NCI-H748 (cell line): ENCODE data around the gene DNAH14.
A peak's percentile ranks its signal among the peaks of the same experiment; 100 is the strongest.

Experiments
- DNase-seq: peaks from one replicate; lab custom pipeline; 2025; ENCODE audit not compliant: unreplicated experiment; lab: John Stamatoyannopoulos, UW

Gene DNAH14

DNA sequence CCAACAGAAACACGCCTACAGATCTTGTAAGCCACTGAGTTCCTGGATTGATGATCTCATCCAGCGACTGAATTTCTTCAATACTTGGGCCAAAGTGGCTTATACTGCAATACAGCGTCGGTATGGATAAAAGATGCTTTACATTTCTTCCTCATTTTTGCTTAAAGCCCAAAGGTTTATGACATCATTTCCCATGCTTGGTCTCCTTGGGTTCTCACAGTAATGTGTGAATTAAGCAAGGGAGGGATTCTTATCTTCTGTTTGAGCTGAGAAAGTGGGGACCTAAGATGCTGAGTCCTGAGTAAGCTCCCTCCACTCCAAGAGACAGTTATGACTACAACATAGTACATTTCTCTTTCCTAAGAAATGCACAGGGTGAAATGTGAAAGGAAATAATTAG is 458.9 kb downstream of the DNAH14 start:
- DNase-seq: no peak

DNA sequence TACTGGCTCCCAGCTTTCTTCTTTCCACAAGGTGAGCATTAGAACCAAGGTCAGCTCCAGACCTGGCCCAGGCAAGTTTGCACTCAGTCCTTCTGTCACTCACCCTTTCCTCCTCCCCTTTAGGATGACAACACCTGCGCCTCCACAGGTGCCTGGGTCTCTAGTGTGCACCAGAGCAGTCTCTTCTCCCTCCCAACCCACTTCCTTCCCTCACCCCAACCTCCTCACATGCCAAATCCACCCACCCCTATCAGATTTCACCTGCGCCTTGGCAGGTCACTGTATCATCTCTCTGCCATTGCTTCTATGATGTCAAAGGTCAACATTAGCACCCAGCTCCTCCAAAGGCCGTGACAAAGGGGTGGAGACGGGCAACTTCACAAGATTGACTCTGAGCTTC is 460.4 kb downstream of the DNAH14 start:
- DNase-seq: no peak

DNA sequence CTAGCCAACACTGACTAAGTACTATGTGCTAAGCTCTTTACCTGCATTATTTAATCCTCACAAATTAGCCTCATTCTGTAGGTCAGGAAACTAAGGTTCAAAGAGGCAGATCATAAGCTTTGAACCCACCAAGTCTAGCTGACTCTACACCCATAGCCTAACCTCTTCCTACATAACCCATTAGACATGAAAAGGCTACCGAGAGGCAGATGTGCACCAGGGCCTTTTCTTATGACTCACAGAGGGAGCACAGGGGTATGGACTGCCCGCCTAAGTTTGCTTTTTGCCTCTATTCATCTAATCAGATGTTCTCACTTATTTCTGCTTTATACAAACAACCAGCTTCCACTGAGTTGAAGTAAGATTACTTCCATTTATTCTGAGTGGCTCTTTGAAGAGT is 466.9 kb downstream of the DNAH14 start:
- DNase-seq: no peak

DNA sequence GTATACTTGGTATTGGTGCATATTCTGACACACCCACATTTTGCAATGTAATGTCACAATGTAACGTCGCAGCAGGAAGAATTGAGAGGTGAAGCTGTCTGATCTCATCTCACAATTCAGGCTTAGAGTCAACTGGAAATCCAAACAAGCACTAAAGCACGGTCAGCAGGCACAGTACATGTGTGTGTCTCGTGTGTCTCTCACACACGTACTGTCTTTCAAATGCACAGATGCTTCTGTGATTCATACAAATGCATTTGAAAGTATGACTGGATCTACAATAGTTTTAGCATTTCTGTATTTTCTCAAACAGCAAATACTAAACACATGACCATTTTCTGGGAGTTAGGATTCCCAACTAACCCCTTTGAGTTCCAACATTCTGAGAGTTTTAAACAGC is 471.5 kb downstream of the DNAH14 start:
- no peak for DNase-seq

DNA sequence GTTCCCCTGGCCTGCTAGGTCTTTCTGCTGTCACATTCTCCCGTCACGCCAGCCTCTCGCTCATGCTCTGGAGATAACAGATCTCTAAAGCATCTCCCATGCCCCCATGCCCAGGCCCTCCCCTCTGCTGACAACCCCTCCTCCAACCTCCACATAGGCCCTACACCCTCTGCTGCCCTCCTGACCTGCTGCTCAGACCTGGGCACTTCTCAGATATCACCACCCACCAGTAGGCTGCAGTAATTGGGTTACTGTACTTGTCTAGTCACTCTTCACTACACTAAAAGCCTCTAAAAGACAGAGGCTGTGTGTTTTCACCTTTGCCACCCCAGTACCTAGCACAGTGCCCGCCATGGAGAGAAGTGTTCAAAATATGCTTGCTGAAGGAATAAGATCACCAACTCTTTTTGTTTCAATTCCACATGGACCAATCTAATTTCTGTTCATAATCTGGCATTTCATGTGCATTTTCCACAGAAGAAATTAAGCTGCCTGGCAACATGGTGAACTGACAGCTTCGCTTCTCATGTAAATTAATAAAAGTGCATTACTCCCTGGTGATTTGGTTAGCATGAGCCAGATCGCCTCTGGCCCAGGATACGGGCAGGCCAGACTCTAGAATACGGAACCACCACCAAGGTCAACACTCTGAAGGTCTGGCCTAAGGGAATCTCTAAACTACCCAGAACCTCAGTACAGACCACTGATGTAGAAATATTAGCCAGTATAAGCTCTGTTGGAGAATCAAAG is 477.7 kb downstream of the DNAH14 start:
- no peak for DNase-seq

DNA sequence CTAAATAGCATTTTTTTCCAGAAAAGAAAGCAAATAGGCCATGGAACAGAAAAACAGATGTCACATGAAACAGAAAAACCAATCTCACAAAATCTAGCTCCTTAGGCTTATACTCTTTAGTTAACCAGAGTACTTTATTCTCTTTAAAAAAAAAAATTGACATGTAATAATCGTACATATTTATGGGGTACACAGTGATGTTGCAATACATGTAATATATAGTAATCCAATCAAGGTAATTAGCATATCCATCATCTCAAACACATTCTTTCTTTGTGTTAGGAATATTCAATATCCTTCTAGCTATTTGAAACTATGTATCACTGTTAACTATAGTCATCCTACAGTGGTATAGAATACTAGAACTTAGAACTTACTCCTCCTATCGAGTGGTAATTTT is 478.3 kb downstream of the DNAH14 start:
- no peak for DNase-seq

DNA sequence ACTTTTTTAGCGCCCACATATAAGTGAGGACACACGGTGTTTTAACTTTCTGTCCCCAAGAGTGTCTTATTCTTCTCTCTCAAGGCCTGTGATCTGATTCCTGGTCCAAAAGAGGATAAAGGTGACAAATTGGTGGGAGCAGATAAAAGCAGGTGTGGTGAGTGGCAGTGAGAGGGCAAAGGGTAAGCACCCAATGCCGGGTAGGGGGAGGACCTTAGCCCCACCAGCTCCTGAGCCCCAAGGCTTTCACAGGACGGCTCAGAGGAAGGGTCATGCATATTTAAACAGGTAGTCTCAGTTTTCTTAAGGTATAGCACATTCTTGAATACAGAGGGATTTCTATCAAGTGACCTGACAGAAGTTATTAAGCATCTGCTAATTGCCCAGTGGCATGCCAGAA is 478.8 kb downstream of the DNAH14 start:
- no peak for DNase-seq

DNA sequence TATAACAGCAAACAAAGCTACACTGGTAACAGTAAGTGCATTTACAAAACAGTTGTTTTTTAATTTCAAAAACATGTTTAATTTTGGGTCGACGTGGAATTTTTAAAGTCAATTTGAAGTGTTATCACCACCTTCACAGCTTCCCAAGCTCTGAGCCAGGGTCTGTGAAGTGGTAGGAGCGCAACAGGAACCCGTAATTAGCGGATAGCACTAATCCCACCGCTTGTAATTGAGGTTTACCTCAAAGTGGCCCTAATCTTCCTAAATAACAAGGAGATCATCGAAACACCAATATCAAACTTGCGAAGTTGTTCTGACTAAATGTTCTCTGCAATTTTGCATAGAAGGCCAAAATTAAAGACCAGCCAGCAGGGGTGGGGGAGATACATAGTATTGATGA is 479.6 kb downstream of the DNAH14 start:
- DNase-seq: no peak

DNA sequence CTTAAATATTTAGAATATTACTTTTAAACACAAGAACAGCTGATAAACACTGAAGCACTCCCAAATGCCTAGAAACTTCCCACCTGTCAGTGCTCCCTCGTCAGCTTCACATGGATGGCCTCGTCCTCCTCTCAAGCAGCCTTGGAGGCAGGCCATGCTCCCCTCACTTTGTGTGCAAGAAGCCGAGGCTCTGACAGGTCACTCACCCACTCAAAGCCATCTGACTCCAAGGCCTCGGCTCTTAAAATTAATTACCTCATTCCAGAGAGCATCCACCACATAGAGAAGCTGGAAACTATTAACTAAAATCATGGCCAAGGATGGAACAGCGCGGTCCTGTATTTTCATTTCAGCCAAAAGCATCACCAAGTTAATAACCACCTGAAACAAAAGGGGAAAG is 480.6 kb downstream of the DNAH14 start:
- DNase-seq: no peak

DNA sequence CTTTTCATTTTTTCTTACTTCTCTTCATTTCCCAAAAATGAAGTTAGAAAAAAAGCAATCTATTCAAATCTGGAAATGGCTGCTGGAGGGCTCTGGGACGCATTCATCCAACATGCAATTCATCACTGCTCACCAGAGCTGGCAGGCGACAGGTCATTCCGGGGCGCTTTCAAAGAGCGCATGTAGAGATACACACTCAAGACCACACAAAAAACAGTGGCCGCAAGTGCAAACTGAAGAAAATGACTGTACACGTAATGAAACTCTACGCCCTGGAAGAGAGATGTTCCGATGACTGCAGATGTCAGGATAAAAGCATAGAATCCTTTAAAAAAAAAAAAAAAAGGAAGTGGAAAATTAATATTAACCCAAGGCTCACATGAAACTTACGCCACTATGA is 482.8 kb downstream of the DNAH14 start:
- DNase-seq: no peak

DNA sequence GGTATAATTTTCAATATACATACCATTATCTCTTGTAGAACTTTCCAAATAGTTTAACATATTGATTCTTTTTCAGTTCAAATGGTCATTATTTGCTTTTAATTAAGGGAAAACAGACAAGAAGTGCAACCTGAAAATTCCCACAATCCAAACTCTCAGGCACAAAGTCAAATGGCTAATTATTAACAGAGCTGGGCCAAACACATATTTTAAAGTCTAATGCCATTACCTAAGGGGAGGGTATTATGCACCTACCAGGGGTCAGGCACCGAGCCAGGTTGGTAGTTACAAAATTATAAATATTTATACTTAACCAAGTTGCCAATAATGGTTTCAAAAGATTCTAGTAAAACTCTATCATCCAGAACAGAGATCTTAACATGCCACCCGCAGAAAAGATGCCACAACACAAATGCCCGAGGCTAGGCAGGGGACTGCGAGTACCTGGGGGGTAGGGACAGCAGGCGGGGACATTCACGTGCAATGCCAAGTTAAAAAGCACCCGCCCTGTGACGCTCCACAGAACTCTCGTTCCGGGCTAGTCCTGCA is 483.4 kb downstream of the DNAH14 start:
- DNase-seq: no peak

DNA sequence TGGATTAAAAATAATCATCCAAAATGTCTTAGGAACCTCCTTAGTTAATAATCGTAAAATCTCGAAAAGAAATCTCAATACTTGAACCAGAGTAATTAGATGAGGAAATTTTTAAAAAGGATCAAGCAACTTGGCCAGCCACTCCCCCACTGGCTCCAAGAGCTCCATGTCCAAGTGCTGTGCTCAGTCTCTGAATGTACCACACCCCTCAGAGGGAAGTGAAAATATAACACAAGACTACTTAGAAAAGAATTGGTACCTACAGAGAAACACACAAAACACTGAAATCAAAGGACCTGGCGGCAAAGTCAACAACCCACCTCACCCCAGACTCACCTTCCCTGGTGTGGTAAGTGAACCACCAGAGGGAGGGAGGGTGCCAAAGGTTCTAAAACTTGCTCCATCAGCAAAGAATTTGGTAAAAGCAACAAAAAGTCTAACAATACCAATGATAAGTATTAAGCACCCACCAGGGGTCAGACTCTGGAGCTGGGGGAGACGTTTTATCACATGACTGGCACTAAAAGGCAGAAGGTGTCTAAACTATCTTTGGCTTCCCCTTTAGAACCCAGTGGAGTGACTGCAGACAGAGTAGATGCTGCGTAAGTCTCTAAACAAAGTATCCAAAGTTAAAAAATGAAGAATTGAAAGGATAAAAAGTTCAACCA is 484.4 kb downstream of the DNAH14 start:
- no peak for DNase-seq

DNA sequence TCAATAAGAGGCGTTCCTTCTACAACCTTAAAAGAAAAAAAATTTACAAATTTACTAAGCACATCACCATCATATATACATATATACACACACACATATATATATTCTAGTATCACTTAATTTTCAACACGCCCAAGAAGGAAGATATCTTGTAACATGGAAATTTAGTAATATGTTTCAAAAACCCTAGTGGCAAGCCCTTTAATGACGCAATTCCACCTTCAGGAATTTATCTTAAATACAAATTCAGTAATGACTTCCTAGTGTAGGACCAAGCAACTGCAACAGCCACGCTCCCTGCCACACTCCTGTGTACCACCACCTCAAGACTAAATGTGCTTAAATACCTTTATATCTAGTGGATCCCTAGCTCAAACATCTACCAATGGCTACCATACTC is 485.8 kb downstream of the DNAH14 start:
- no peak for DNase-seq

DNA sequence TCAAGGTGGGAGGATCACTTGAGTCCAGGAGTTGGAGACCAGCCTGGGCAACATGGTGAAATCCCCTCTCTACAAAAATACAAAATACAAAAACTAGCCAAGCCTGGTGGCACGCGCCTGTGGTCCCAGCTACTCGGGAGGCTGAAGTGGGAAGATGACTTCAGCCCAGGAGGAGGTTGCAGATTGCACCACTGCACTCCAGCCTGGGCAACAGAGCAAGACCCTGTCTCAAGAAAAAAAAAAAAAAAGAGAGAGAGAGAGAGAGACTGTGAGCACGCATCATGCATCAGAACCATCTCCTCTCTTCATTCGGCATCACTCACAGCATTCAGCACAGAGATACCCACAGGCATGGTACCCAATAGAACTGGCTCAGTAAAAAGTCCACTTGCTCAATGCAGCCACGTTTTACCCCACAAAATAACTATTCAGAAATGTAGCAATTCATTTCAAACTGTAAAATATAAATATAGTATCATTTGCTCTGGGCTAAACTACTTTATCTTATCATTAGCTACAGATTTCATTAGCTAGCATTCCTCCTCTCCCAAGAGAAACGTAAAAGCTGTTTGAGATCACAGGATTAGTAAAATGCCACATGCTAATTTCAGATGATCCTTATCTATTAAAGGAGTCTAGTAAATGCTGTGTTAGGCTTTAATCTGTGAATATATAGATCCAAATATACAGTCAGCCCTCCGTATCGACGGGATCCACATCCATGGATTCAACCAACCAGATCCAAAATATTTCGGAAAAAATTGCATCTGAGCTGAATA is 486.7 kb downstream of the DNAH14 start:
- DNase-seq: no peak

DNA sequence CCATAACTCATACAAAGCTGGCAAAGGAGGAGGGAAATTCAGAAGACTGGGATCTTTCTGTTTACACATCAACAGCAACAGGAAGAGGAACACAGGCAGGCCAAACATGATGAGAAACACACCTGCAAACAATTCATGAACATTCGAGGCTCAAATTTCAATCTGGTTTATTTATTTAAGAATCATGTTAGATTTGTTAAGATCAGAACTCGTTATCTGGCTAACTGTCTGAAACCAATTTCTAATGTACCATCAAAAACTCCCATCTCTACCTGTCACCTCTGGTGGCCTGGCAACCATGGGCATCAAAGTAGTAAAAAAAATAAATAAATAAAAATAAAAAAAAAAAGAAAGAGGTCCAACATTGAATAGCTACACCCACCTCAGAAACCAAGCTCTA is 488.6 kb downstream of the DNAH14 start:
- peak; percentile 34 for DNase-seq

DNA sequence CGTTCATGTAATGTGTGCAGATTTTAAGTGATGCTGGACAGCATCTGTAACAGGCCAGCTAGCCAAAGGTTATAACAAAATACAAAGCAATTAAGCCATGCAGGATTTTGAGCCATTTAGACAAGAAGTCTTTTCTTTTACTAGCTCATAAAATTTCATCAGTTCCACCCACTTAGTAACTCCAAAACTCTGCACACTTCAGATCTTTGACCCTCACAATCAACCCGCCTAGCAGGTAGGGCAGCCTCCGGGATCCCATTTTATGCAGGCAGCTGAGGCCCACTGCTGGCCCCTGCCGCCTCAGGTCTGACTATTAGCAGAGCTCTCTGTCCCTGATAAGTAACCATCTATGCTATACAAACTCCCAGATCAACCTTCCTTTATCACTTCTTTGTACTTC is 489.1 kb downstream of the DNAH14 start:
- no peak for DNase-seq

DNA sequence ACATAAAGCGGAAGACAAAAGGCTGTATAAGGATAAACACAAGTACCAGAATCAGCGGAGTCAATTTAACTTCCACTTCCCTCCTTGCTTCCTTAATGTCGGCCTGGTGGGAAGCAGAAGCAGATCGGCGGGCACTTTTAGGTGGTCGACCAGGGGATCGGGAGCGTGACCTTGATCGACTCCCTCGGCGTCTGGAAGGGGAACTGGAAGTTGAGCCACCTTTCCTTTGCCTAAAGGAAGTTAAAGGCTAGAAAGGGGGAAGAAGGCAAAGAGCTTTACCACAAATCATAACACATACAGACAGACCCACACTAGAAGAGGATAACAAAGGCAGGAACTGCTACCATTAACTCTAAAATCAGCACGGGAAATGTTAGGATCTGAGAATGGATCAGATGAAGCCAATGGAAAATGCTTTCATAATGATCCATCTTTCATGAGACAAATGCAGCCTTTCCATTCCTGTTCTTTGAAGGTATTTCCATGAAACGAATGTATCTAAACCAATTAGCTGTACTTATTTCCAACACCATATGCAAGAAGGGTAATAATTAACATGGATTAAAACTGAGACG is 492.6 kb downstream of the DNAH14 start:
- no peak for DNase-seq

DNA sequence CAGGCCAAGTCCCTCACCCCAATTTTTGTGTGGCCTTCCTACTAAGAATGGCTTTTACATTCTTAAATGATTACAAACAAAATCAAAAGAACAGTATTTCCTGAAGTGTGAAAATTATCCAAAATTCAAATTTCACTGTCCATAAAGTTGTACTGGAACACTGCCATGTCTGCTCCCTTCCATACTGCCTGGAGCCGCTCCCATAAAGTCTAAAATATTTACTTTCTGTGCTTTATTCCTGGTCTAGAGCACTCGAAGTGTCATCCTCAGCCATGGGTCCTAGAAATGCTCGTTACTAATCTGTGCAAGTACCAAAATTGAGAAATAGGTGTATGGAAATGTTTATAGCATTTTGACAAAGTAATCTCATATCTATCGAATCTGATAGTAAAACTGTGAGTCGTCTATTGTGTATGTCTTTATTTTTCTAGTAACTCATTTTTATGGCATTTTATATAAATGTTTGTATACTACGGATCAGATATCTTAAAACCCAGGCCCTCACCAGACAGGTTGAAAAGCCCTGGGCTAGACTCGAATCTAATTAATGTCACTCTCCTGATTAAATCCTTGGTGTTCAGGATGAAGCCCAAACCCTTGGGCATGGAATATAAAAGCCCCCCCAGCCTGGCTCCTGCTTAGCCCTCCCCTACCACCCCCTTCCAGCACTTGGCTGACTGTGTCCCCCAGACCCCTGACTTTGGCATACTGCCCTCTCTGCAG is 493.5 kb downstream of the DNAH14 start:
- DNase-seq: no peak

DNA sequence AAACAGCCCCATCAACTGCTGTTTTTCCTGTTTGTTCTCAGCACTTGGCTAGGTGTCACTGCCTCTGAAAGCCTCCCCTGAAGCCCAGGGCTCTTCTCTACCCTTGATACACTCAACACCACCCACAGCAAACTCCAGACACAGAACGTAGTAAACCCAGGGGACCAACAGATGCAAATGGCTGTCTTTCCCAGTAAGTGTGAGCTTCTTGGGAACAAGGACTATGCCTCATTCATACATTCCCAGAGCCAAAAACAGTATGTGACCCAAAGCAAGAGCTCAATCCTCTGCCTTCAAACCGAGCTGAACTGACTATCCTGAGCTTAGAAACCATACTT is 494.0 kb downstream of the DNAH14 start:
- no peak for DNase-seq

DNA sequence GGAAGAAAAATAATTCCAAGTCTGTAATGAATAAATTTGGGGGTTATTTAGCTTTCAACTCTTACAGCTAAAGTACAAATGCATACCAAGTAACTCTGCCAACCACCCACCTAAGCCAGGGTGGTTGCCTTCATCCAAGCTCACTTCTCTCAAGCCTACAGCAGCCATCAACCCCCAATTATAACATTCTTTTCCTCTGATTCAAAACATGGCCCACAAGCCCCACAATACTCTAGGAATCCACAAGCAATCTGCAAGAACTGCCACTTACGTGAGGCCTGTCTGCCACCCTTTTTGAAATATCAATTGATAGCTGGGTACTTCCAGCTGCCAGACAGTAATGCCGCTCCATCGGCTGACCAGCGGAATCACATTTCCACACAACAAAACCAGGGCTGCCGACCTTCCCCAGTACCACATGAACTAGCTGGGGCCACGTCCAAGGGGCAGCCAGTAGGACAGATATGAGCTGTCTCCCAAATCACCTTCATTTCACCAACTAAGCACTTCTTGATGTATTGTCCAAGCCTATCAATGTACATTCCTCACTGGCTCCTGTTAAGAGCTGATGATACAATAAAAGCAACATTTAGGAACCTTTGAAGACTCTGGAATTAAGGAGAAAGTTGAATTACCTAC is 495.2 kb downstream of the DNAH14 start:
- DNase-seq: no peak
